Hepatocyte (in vitro differentiated cells): ENCODE results near the gene ZNF670.

Source experiments
- CTCF ChIP-seq: fragments of 200-600 bp; sonication (generic); IDR thresholded peaks from 2 replicates; pipeline ENCODE4 v1.5.1; 2016; ENCODE audit warnings: antibody characterized with exemption, mild to moderate bottlenecking; ENCODE audit not compliant: poor library complexity
- EZH2 ChIP-seq: fragments of 200-600 bp; sonication (generic); IDR thresholded peaks from 2 replicates; pipeline ENCODE4 v1.6.1; 2016; ENCODE audit warnings: antibody characterized with exemption, mild to moderate bottlenecking, borderline replicate concordance
- EZH2phosphoT487 ChIP-seq: fragments of 200-600 bp; sonication (generic); IDR thresholded peaks from one replicate; pipeline ENCODE4 v1.6.1; 2018; ENCODE audit warnings: antibody characterized with exemption, mild to moderate bottlenecking, low read depth, moderate library complexity; ENCODE audit not compliant: unreplicated experiment, severe bottlenecking

- TF ChIP-seq CTCF: no peak
- no peak for TF ChIP-seq EZH2phosphoT487
- TF ChIP-seq EZH2: no peak
These were observed 25.4 kb upstream of the ZNF670 start, which contains the start of gene ZNF669 for GRCh38 chr1:247103859-247104591.
